Duodenal mucosa (tissue), 2 donors: Measurements from ENCODE around the gene UNC5CL.

ENCODE experiments used
- H3K27ac ChIP-seq: one replicate; pipeline ENCODE4 v1.7.0; 2013; ENCODE audit warnings: low read depth, low read length
- H3K27me3 ChIP-seq, 2 donors: one replicate each; pipeline ENCODE4 v1.7.0; 2013; ENCODE audit warnings: low read length in 2 of 2, control low read depth in 1 of 2; ENCODE audit not compliant: insufficient read depth in 2 of 2, control insufficient read depth in 1 of 2
- H3K36me3 ChIP-seq, 2 donors: one replicate each; pipeline ENCODE4 v1.7.0; 2013; ENCODE audit warnings: low read length in 2 of 2, control low read depth in 1 of 2; ENCODE audit not compliant: insufficient read depth in 2 of 2, control insufficient read depth in 1 of 2
- H3K4me1 ChIP-seq, 2 donors: one replicate each; pipeline ENCODE4 v1.7.0; 2013; ENCODE audit warnings: low read length in 2 of 2, control low read depth in 1 of 2; ENCODE audit not compliant: insufficient read depth in 2 of 2, control insufficient read depth in 1 of 2
- H3K4me3 ChIP-seq, 2 donors: one replicate each; pipeline ENCODE4 v1.7.0; 2013; ENCODE audit warnings: low read length in 2 of 2, low read depth in 1 of 2
- H3K9ac ChIP-seq, 2 donors: one replicate each; pipeline ENCODE4 v1.7.0; 2013; ENCODE audit warnings: low read length in 2 of 2, low read depth in 1 of 2
- H3K9me3 ChIP-seq, 2 donors: one replicate each; pipeline ENCODE4 v1.7.0; 2013; ENCODE audit warnings: low read length in 2 of 2, control low read depth in 1 of 2; ENCODE audit not compliant: control insufficient read depth in 1 of 2

UNC5CL gene

GRCh38 chr6:40996591-40997233 is 42.3 kb downstream of the UNC5CL start:
- Histone ChIP-seq H3K36me3 (no peaks in the 10 kb centered on the region), H3K9me3 (no peaks in the 10 kb centered on the region), H3K9ac (no peak overlapping the region), H3K27ac (no peak overlapping the region), H3K27me3 (peaks cover 0 to 3% of the 10 kb centered on the region in 2 donors), H3K4me1 (peaks cover 14 to 19% of the 10 kb centered on the region in 2 donors), H3K4me3 (no peak overlapping the region)

GRCh38 chr6:40992746-40993145 is 46.3 kb downstream of the UNC5CL start:
- H3K4me1 ChIP-seq: peaks cover 13 to 15% of the 10 kb centered on the region in 2 donors
- H3K27me3 ChIP-seq: peaks cover 0 to 5% of the 10 kb centered on the region in 2 donors
- no peak overlapping the region for H3K4me3 ChIP-seq
- H3K9me3 ChIP-seq: no peaks in the 10 kb centered on the region
- H3K27ac ChIP-seq: no peak overlapping the region
- no peak overlapping the region for H3K9ac ChIP-seq
- H3K36me3 ChIP-seq: no peaks in the 10 kb centered on the region

GRCh38 chr6:40990301-40990700 is 48.7 kb downstream of the UNC5CL start:
- Histone ChIP-seq H3K27ac (no peak overlapping the region), H3K27me3 (peaks cover 0 to 5% of the 10 kb centered on the region in 2 donors), H3K9me3 (no peaks in the 10 kb centered on the region), H3K36me3 (no peaks in the 10 kb centered on the region), H3K4me1 (no peaks in the 10 kb centered on the region), H3K9ac (no peak overlapping the region), H3K4me3 (no peak overlapping the region)

- H3K27ac ChIP-seq: no peak overlapping the region
- H3K9ac ChIP-seq: no peak overlapping the region
- H3K9me3 ChIP-seq: no peaks in the 10 kb centered on the region
- peaks cover 0 to 5% of the 10 kb centered on the region in 2 donors for H3K27me3 ChIP-seq
- H3K4me1 ChIP-seq: no peaks in the 10 kb centered on the region
- no peaks in the 10 kb centered on the region for H3K36me3 ChIP-seq
- no peak overlapping the region for H3K4me3 ChIP-seq
These were observed 49.5 kb downstream of the UNC5CL start for GRCh38 chr6:40989204-40990169.

- H3K9me3 ChIP-seq: no peaks in the 10 kb centered on the region
- H3K4me1 ChIP-seq: no peaks in the 10 kb centered on the region
- H3K9ac ChIP-seq: no peak overlapping the region
- peaks cover 0 to 9% of the 10 kb centered on the region in 2 donors for H3K27me3 ChIP-seq
- no peak overlapping the region for H3K4me3 ChIP-seq
- no peak overlapping the region for H3K27ac ChIP-seq
- no peaks in the 10 kb centered on the region for H3K36me3 ChIP-seq
These were observed 50.4 kb downstream of the UNC5CL start for GRCh38 chr6:40988634-40989033.

GRCh38 chr6:40986921-40987819 is 51.9 kb downstream of the UNC5CL start:
- Histone ChIP-seq H3K27ac (no peak overlapping the region), H3K9me3 (no peaks in the 10 kb centered on the region), H3K36me3 (no peaks in the 10 kb centered on the region), H3K9ac (no peak overlapping the region), H3K4me1 (no peaks in the 10 kb centered on the region), H3K27me3 (peaks cover 4 to 9% of the 10 kb centered on the region in 2 donors), H3K4me3 (no peak overlapping the region)

GRCh38 chr6:40986364-40986763 is 52.7 kb downstream of the UNC5CL start:
- Histone ChIP-seq H3K4me3 (no peak overlapping the region), H3K9me3 (no peaks in the 10 kb centered on the region), H3K27me3 (peaks cover 4% of the 10 kb centered on the region in 2 donors)

GRCh38 chr6:40983752-40984151 is 55.3 kb downstream of the UNC5CL start:
- peaks cover 4 to 5% of the 10 kb centered on the region in 2 donors for H3K27me3 ChIP-seq
- no peak overlapping the region for H3K4me3 ChIP-seq
- no peak overlapping the region for H3K9ac ChIP-seq

More at GRCh38 chr6:40986364-40986763, 52.7 kb downstream of the UNC5CL start:
- Histone ChIP-seq H3K4me1 (no peaks in the 10 kb centered on the region), H3K9ac (no peak overlapping the region), H3K27ac (no peak overlapping the region), H3K36me3 (no peaks in the 10 kb centered on the region)

GRCh38 chr6:40982917-40983316 is 56.1 kb downstream of the UNC5CL start:
- no peak overlapping the region for H3K9ac ChIP-seq
- H3K9me3 ChIP-seq: no peaks in the 10 kb centered on the region
- no peak overlapping the region for H3K4me3 ChIP-seq
- no peak overlapping the region for H3K27ac ChIP-seq
- no peaks in the 10 kb centered on the region for H3K4me1 ChIP-seq
- no peaks in the 10 kb centered on the region for H3K36me3 ChIP-seq
- peaks cover 4 to 7% of the 10 kb centered on the region in 2 donors for H3K27me3 ChIP-seq

More at GRCh38 chr6:40983752-40984151, 55.3 kb downstream of the UNC5CL start:
- Histone ChIP-seq H3K36me3 (no peaks in the 10 kb centered on the region), H3K9me3 (no peaks in the 10 kb centered on the region), H3K4me1 (no peaks in the 10 kb centered on the region), H3K27ac (no peak overlapping the region)
